ENCODE measurements around the gene RASAL1. TPM values are rescaled to one million over a fixed set of nuclear protein-coding genes. Genes with fewer than 3 reads are reported as not detected.

The RASAL1 gene
- total RNA-seq, 1 donor from 2014 or later, result 11.0 TPM

DNA sequence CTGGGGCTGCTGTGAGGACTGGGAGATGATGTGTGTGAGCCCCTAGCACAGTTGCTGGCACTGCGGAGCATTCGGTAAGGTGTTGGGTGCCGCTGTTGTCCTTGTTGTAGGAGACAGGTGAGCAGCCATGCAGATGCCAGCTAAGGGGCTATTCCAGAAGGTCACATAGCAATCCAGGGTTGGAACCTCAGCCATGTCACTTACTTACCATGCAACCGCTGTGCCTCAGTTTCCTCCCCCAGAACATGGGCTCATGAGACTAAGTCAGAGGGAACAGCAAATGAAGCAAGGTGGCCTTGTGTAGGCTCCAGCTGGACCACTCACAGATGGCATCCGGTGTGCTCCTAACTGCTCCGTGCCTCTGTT is 65.8 kb downstream of the RASAL1 start:
- no peak overlapping the region for H3K4me3 ChIP-seq
- no peak overlapping the region for H3K27ac ChIP-seq
- H3K36me3 ChIP-seq, result no peaks in the 10 kb centered on the region
- no peaks in the 10 kb centered on the region for H3K27me3 ChIP-seq
- intact Hi-C loops (cut with DNase I), result no loop called here
- no peak for DNase-seq (ENCODE audit: extremely low spot score in 2 of 2)
- peaks cover 20% of the 10 kb centered on the region for H3K4me1 ChIP-seq
- H3K9me3 ChIP-seq, result no peaks in the 10 kb centered on the region
- TF ChIP-seq POLR2AphosphoS5 (IDR thresholded peaks at IDR 0.05; ENCODE audit: insufficient read depth in 1 of 2, low read depth in 1 of 2) (no peak), POLR2A (IDR thresholded peaks at IDR 0.05) (no peak)
- TF ChIP-seq, protein P1, sequence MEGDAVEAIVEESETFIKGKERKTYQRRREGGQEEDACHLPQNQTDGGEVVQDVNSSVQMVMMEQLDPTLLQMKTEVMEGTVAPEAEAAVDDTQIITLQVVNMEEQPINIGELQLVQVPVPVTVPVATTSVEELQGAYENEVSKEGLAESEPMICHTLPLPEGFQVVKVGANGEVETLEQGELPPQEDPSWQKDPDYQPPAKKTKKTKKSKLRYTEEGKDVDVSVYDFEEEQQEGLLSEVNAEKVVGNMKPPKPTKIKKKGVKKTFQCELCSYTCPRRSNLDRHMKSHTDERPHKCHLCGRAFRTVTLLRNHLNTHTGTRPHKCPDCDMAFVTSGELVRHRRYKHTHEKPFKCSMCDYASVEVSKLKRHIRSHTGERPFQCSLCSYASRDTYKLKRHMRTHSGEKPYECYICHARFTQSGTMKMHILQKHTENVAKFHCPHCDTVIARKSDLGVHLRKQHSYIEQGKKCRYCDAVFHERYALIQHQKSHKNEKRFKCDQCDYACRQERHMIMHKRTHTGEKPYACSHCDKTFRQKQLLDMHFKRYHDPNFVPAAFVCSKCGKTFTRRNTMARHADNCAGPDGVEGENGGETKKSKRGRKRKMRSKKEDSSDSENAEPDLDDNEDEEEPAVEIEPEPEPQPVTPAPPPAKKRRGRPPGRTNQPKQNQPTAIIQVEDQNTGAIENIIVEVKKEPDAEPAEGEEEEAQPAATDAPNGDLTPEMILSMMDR (IDR thresholded peaks at IDR 0.05), result no peak

DNA sequence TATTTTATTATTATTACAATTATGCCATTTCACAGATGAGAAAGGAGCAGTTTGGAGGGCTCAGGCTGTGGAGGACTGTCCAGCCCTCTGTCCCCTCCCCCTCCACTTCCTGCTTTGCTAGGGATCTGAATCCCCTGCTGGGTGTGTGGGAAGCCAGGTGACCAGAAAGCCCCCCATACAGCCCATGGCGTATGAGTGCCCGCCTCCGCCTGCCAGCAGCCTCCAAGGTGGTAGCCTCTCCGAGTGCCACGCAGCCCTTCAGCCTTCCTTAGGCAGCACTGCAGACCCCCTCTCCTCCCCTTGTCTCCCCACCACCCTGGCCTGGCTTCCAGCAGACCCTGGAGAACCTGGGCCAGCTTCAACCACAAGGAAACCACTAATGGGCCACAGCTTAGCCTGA is 66.4 kb downstream of the RASAL1 start:
- TF ChIP-seq, protein P1 (IDR thresholded peaks at IDR 0.05), result no peak
- TF ChIP-seq POLR2A (IDR thresholded peaks at IDR 0.05) (no peak), POLR2AphosphoS5 (IDR thresholded peaks at IDR 0.05; ENCODE audit: insufficient read depth in 1 of 2, low read depth in 1 of 2) (no peak)

DNA sequence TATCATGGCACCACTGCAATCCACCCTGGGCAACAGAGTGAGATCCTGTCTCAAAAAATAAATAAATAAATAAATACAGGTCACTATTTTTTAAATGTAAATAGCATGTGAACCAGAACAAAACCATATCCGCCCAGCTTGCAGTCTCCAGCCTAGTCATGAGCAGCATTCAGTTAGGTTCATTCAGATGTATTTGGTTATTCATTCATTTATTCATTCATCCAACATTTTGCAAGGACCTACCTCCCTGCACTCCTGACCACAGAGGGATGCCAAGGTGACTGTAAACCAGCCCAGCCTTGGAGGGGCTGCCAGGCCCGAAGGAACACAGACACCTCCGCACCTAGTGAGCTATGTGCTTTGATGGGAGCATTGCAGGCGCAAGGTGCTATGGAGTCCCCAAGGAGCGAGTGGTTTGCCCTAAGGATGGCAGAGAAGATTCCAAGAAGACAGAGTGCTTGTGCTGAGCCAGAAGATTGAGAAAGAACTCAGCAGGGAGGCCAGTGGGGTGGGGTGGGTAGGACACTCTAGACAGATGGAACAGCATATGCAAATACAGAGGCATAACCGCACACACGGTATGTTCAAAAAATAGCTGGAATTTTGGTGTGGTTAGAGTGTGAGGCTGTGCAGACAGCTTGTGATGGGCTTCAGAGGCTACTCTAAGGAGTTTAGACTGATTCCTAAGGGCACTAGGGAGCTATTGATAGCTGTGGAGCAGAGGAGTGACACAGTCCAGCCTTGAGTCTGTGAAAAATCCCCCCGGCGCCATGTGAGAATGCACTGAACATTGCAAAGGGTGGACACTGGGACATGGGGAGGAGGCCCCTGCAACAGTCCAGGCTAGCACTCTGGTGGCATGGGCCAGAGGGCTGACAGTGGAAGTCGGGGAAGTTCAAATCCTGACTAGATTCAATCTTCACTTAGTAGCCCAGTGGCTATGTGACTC is 67.3 kb downstream of the RASAL1 start:
- DNase-seq (ENCODE audit: extremely low spot score in 2 of 2), result no peak
- Histone ChIP-seq H3K27me3 (no peaks in the 10 kb centered on the region), H3K4me3 (no peak overlapping the region), H3K27ac (no peak overlapping the region), H3K4me1 (peaks cover 20% of the 10 kb centered on the region), H3K9me3 (no peaks in the 10 kb centered on the region), H3K36me3 (no peaks in the 10 kb centered on the region)
- intact Hi-C loops (cut with DNase I), result no loop called here
- TF ChIP-seq POLR2AphosphoS5 (IDR thresholded peaks at IDR 0.05; ENCODE audit: insufficient read depth in 1 of 2, low read depth in 1 of 2) (no peak), POLR2A (IDR thresholded peaks at IDR 0.05) (no peak)
- TF ChIP-seq, protein P1 (IDR thresholded peaks at IDR 0.05), result no peak

More for the DNA sequence above, 66.4 kb downstream of the RASAL1 start:
- no peaks in the 10 kb centered on the region for H3K9me3 ChIP-seq
- H3K4me1 ChIP-seq, result peaks cover 20% of the 10 kb centered on the region
- intact Hi-C loops (cut with DNase I), result no loop called here
- no peak overlapping the region for H3K4me3 ChIP-seq
- no peak for DNase-seq (ENCODE audit: extremely low spot score in 2 of 2)
- no peaks in the 10 kb centered on the region for H3K27me3 ChIP-seq
- H3K36me3 ChIP-seq, result no peaks in the 10 kb centered on the region
- H3K27ac ChIP-seq, result no peak overlapping the region

DNA sequence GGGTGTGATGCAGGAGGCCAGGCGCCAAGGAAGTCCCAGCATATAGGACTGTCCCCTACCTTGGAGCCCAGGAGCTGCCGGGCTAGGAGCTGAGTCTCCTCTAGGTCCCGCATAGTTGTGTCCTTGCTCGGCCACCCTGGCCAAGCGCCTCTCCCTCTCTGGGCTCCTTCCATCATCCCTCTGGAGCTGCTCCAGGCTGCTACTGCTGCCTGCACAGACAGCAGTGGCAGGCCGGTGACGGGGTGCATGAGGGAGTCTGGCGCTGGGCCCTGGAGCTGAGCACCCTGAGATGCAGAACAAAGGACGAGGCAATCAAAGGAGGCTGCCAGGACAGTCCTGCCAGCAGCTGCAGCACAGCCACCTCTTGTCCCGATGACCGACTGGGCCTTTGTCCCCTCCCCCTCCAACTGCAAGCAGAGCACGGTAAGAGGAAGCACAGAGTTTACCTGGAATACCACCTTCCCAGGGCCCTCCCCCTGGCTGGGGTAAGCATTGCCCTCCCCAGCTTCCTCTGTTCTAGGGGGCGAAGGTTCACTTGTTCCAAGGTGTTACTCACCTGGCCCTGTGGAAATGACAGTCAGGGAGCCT is 68.7 kb downstream of the RASAL1 start:
- Histone ChIP-seq H3K36me3 (no peaks in the 10 kb centered on the region), H3K27me3 (no peaks in the 10 kb centered on the region), H3K4me3 (no peak overlapping the region), H3K9me3 (no peaks in the 10 kb centered on the region), H3K27ac (no peak overlapping the region), H3K4me1 (peaks cover 17% of the 10 kb centered on the region)
- DNase-seq (ENCODE audit: extremely low spot score in 2 of 2), result no peak
- intact Hi-C loops (cut with DNase I), result no loop called here
- TF ChIP-seq POLR2A (IDR thresholded peaks at IDR 0.05), result no peak
- no peak for TF ChIP-seq POLR2AphosphoS5 (IDR thresholded peaks at IDR 0.05; ENCODE audit: insufficient read depth in 1 of 2, low read depth in 1 of 2)
- TF ChIP-seq, protein P1 (IDR thresholded peaks at IDR 0.05), result no peak
